NCI-H226 (cell line): Measurements from ENCODE around the gene FBXO36.
"Not testable (repeated sequence)": the region's sequence is repeated elsewhere in the genome, so short reads cannot be mapped to it uniquely, and the experiment has no call there.

Experiments
- DNase-seq: peaks from one replicate; pipeline ENCODE4 v3.0.0-alpha.2; 2015

Gene FBXO36, protein sequence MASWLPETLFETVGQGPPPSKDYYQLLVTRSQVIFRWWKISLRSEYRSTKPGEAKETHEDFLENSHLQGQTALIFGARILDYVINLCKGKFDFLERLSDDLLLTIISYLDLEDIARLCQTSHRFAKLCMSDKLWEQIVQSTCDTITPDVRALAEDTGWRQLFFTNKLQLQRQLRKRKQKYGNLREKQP

GRCh38 chr2:229922449-229923386, at the start of gene FBXO36:
TSS of gene FBXO36 (plus strand) at chr2:229922503. CDS start at chr2:229922514, 11 bp downstream.
- DNase-seq, result peak; percentile 77

GRCh38 chr2:229873123-229873581, 49.2 kb upstream of the FBXO36 start:
- no peak for DNase-seq

GRCh38 chr2:229874647-229875046, 47.7 kb upstream of the FBXO36 start:
- DNase-seq, result no peak

DNA sequence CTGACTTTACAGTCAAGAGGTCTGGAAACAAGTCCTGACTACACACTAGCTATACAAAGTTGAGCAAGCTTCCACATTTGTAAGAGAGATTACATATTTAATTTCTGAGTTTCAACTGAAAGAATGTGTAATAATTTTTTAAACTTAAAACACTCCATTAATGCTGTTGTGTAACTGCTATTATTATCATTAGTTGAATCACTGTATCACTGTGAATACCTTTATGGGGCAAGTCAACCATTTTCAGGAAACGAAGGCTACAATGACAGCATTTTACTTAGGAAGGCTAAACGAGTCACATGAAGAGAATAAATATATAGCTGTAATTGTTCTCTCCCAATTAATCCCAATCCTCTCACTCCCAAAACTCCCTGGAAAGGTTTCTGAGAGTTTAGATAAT, 46.8 kb upstream of the FBXO36 start:
- DNase-seq, result no peak

- DNase-seq, result no peak
Observed at GRCh38 chr2:229879191-229879950, 42.9 kb upstream of the FBXO36 start.

DNA sequence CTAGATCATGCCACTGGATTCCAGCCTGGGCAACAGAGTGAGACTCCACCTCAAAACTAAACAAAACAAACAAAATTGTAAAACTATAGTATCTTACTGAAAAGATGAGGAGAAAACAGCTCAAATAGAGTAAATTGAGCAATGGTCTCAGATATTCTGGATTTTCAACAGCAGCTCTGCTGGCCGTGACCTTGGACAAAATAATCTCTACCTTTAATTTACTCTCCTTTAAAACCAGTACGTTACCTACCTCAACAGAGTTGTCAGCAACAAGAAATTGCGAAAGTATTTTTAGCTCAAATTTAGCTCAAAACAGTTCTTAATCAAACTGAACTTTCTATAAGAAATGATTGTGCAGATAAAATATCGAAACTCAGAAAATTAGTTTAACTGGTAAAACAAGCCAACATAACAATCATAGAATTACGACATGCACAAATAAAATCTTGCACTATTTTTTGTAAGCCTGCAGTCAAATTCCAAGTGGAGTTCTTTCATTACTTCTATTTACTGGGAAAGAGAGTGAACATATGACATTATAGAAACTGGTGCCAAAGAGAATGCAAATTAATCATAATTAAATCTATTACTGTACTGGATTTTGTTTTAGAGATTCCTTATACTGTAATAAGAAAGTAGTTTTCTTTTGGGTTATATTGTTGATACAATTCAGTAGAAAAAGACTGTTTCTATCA, 41.3 kb upstream of the FBXO36 start:
- DNase-seq, result no peak

DNA sequence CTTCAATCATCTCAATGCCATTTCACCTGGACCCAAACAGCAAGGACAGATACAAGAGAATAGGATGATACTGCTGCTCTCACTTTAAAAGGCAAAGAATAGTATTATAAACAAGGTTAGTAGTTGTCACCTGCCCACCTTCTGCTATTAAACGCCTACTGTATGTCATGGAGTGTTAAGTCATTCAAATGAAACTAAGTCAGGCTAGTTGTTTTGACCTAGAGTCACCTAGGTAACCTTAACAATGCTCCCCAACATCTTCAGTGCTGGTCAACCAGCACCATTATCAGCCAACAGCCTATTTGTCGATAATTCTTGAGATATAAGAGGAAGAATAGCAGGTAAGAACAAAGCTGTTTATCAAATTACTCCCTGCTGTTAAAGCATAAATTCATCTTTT, 39.7 kb upstream of the FBXO36 start:
- DNase-seq, result no peak

GRCh38 chr2:229884775-229885699, 37.3 kb upstream of the FBXO36 start:
- DNase-seq, result no peak

DNA sequence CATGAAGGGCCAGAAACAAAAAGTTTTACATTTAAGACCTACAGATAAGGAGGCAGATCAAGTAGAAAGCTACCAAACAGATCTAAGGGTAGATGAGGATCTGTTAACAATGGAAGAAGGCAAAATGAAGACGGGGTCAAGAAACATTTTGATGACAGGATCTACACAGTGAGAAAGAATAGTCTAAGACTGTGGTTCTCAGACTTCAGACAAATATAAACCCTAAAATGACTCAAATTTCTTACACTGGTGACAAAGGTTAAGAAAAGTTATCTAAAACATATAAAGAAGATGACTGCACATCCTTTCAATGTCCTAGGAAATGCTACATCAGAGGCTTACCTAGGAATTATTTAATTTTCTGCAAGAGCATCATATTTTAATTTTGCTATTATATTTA, 34.9 kb upstream of the FBXO36 start:
- DNase-seq, result no peak

GRCh38 chr2:229888031-229888430, 34.3 kb upstream of the FBXO36 start:
- DNase-seq, result no peak

GRCh38 chr2:229889023-229889422, 33.3 kb upstream of the FBXO36 start:
- no peak for DNase-seq

DNA sequence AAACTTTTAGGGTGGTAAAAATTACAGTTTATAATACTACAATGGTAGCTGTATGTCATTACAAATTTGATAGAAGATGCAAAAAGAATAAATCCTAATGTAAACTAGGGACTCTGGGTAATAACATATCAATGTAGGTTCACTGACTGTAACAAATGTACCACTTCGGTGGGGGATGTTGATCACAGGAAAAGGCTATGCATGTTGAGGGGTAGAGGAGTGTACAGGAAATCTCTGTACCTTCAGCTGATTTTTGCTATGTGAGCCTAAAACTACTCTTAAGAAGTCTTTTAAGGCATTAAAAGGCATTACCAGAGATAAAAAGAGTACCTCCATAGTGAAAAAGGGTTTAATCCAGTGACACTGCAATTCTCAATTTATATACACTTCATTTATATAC, 25.4 kb upstream of the FBXO36 start:
- DNase-seq, result no peak

- DNase-seq, result no peak
Observed at GRCh38 chr2:229899604-229900003, 22.7 kb upstream of the FBXO36 start.

GRCh38 chr2:229900012-229900411, 22.3 kb upstream of the FBXO36 start:
- DNase-seq, result no peak

GRCh38 chr2:229900514-229900913, 21.8 kb upstream of the FBXO36 start:
- DNase-seq, result not testable (repeated sequence)

GRCh38 chr2:229901819-229902218, 20.5 kb upstream of the FBXO36 start:
- peak; percentile 83 for DNase-seq

- no peak for DNase-seq
Observed at GRCh38 chr2:229903037-229903436, 19.3 kb upstream of the FBXO36 start.

DNA sequence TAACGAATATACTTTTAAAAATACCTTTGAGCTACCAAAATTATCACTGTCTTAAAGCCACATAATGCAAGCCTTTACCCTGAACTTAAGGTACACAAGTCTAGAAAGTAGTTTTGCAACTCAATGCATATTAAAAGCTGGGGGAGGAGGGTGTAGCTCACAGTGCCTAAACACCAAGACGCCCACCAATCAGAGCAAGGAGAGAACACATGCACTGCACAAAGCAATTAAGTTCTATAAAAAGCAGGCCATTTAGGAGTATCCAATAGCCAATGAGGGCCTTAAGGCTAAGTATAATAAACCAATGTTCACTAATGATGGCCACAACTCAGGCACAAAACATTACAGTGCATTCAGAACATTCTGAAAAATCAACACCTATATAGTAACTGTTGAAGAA, 16.7 kb upstream of the FBXO36 start:
- no peak for DNase-seq

DNA sequence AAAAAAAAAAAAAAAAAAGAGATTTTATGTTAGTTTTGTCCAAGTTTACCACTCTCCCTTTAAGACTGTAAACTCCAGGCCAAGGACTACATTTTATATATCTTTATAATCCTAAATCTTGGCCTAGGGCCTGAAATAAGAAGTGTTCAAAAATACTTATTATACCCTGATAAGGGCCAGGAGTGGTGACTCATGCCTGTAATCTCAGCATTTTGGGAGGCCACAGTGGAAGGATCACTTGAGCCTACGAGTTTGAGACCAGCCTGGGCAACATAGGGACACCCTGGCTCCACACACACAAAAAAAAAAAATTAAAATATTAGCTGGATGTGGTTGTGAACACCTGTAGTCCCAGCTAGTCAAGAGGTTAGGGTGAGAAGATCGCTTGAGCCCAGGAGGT, 13.2 kb upstream of the FBXO36 start:
- peak; percentile 37 for DNase-seq

GRCh38 chr2:229910147-229910831, 12.0 kb upstream of the FBXO36 start:
- no peak for DNase-seq

- no peak for DNase-seq
Observed at GRCh38 chr2:229910832-229911412, 11.4 kb upstream of the FBXO36 start.
